BLaER1 (cell line): ENCODE results near the gene XPNPEP3.
A peak's percentile ranks its signal among the peaks of the same experiment; 100 is the strongest.
"Not testable (repeated sequence)": the region's sequence is repeated elsewhere in the genome, so short reads cannot be mapped to it uniquely, and the experiment has no call there.

Source experiments
- H3K27ac ChIP-seq: shearing (Covaris generic); formaldehyde crosslinking; 2 replicates; pipeline ENCODE4 v1.8.1; 2022
- H3K27me3 ChIP-seq: shearing (Covaris generic); formaldehyde crosslinking; 2 replicates; pipeline ENCODE4 v1.8.1; 2022
- H3K36me3 ChIP-seq: shearing (Covaris generic); formaldehyde crosslinking; 2 replicates; pipeline ENCODE4 v1.8.1; 2022
- H3K4me1 ChIP-seq: shearing (Covaris generic); formaldehyde crosslinking; 2 replicates; pipeline ENCODE4 v1.8.1; 2022
- H3K4me2 ChIP-seq: shearing (Covaris generic); formaldehyde crosslinking; 2 replicates; pipeline ENCODE4 v1.8.1; 2022
- H3K4me3 ChIP-seq: shearing (Covaris generic); formaldehyde crosslinking; 2 replicates; pipeline ENCODE4 v1.8.1; 2022
- H3K9ac ChIP-seq: shearing (Covaris generic); formaldehyde crosslinking; 2 replicates; pipeline ENCODE4 v1.8.1; 2022
- H3K9me3 ChIP-seq: shearing (Covaris generic); formaldehyde crosslinking; 2 replicates; pipeline ENCODE4 v1.8.1; 2022
- H4K20me1 ChIP-seq: shearing (Covaris generic); formaldehyde crosslinking; 2 replicates; pipeline ENCODE4 v1.8.1; 2022
- Cebpa-rat ChIP-seq: shearing (Covaris generic); IDR thresholded peaks from 2 replicates; pipeline ENCODE4 v1.8.1; 2022

The XPNPEP3 gene

GRCh38 chr22:40856513-40857308 lies at the start of gene XPNPEP3, which contains the start of gene ST13:
TSS of gene XPNPEP3 (plus strand) at chr22:40857148. CDS start at chr22:40857182, 34 bp downstream.
TSS of gene ST13 (minus strand) at chr22:40856639. CDS start at chr22:40856540, 99 bp downstream.
- Histone ChIP-seq H3K4me2 (peak within 1 kb of the TSS; percentile 91), H4K20me1 (peaks cover 51% of the 10 kb centered on the region), H3K4me1 (peaks cover 48% of the 10 kb centered on the region), H3K9ac (peak within 1 kb of the TSS; percentile 94), H3K9me3 (no peaks in the 10 kb centered on the region), H3K36me3 (peaks cover 18% of the 10 kb centered on the region), H3K27me3 (no peaks in the 10 kb centered on the region), H3K27ac (peak within 1 kb of the TSS; percentile 97), H3K4me3 (peak within 1 kb of the TSS; percentile 84)
- no peak for TF ChIP-seq Cebpa-rat

- Histone ChIP-seq H3K4me1 (peaks cover 11% of the 10 kb centered on the region; the same call in 1 of the 2 replicates), H3K36me3 (peaks cover 33% of the 10 kb centered on the region), H3K4me3 (no peak overlapping the region), H3K27ac (no peak overlapping the region), H3K4me2 (peak overlapping the region; percentile 21; the same call in 1 of the 2 replicates), H3K9ac (no peak overlapping the region), H4K20me1 (peaks cover 42% of the 10 kb centered on the region; the same call in 1 of the 2 replicates), H3K9me3 (no peaks in the 10 kb centered on the region), H3K27me3 (no peaks in the 10 kb centered on the region)
- no peak for TF ChIP-seq Cebpa-rat
Measured at GRCh38 chr22:40808018-40808841, 48.7 kb upstream of the XPNPEP3 start.

GRCh38 chr22:40813912-40814315 lies 43.0 kb upstream of the XPNPEP3 start:
- Histone ChIP-seq H3K9me3 (no peaks in the 10 kb centered on the region), H3K4me1 (peaks cover 28% of the 10 kb centered on the region), H3K27me3 (no peaks in the 10 kb centered on the region), H3K4me3 (no peak overlapping the region), H4K20me1 (peaks cover 17% of the 10 kb centered on the region), H3K4me2 (no peak overlapping the region), H3K27ac (no peak overlapping the region), H3K36me3 (peaks cover 18% of the 10 kb centered on the region), H3K9ac (no peak overlapping the region)
- TF ChIP-seq Cebpa-rat = no peak

GRCh38 chr22:40817737-40818136 lies 39.2 kb upstream of the XPNPEP3 start:
- Histone ChIP-seq H3K4me2 (peak overlapping the region; percentile 87), H3K9me3 (no peaks in the 10 kb centered on the region), H3K9ac (peak overlapping the region; percentile 89; the same call in 1 of the 2 replicates), H3K36me3 (peaks cover 8% of the 10 kb centered on the region; the same call in 1 of the 2 replicates), H3K27ac (no peak overlapping the region), H3K27me3 (no peaks in the 10 kb centered on the region), H3K4me3 (no peak overlapping the region), H4K20me1 (peaks cover 11% of the 10 kb centered on the region), H3K4me1 (peaks cover 36% of the 10 kb centered on the region)
- no peak for TF ChIP-seq Cebpa-rat

- Histone ChIP-seq H3K36me3 (peaks cover 12% of the 10 kb centered on the region), H3K27me3 (no peaks in the 10 kb centered on the region), H3K4me1 (peaks cover 36% of the 10 kb centered on the region), H4K20me1 (peaks cover 11% of the 10 kb centered on the region), H3K9ac (peak overlapping the region; percentile 89), H3K4me3 (peak overlapping the region; percentile 93), H3K4me2 (peak overlapping the region; percentile 87), H3K27ac (peak overlapping the region; percentile 72), H3K9me3 (no peaks in the 10 kb centered on the region)
- no peak for TF ChIP-seq Cebpa-rat
Measured at GRCh38 chr22:40818192-40818746, 38.7 kb upstream of the XPNPEP3 start.

GRCh38 chr22:40818747-40819598 lies 38.0 kb upstream of the XPNPEP3 start, which contains the start of gene SLC25A17:
TSS of gene SLC25A17 (minus strand) at chr22:40819346. CDS start at chr22:40819248, 98 bp downstream.
- H3K4me2 ChIP-seq = peak within 1 kb of the TSS; percentile 87
- peaks cover 11% of the 10 kb centered on the region for H4K20me1 ChIP-seq
- H3K27ac ChIP-seq = peak within 1 kb of the TSS; percentile 72
- H3K36me3 ChIP-seq = peaks cover 19% of the 10 kb centered on the region
- peak within 1 kb of the TSS; percentile 89 for H3K9ac ChIP-seq
- H3K27me3 ChIP-seq = no peaks in the 10 kb centered on the region
- H3K4me3 ChIP-seq = peak within 1 kb of the TSS; percentile 93
- no peak for TF ChIP-seq Cebpa-rat
- H3K9me3 ChIP-seq = no peaks in the 10 kb centered on the region
- peaks cover 30% of the 10 kb centered on the region for H3K4me1 ChIP-seq

- H3K9ac ChIP-seq = peak overlapping the region; percentile 73
Measured at GRCh38 chr22:40819599-40820140, 37.3 kb upstream of the XPNPEP3 start.

GRCh38 chr22:40823426-40823825 lies 33.5 kb upstream of the XPNPEP3 start:
- Histone ChIP-seq H3K27me3 (no peaks in the 10 kb centered on the region), H3K4me2 (no peak overlapping the region), H3K4me3 (no peak overlapping the region), H3K9ac (no peak overlapping the region), H3K36me3 (peaks cover 53% of the 10 kb centered on the region), H4K20me1 (no peaks in the 10 kb centered on the region), H3K4me1 (peaks cover 10% of the 10 kb centered on the region), H3K9me3 (no peaks in the 10 kb centered on the region), H3K27ac (no peak overlapping the region)
- TF ChIP-seq Cebpa-rat = no peak

More at GRCh38 chr22:40819599-40820140, 37.3 kb upstream of the XPNPEP3 start:
- Histone ChIP-seq H3K4me3 (peak overlapping the region; percentile 93), H3K27ac (no peak overlapping the region), H3K9me3 (no peaks in the 10 kb centered on the region), H3K4me1 (peaks cover 27% of the 10 kb centered on the region), H4K20me1 (peaks cover 11% of the 10 kb centered on the region), H3K4me2 (peak overlapping the region; percentile 87), H3K27me3 (no peaks in the 10 kb centered on the region), H3K36me3 (peaks cover 26% of the 10 kb centered on the region)
- TF ChIP-seq Cebpa-rat = no peak

GRCh38 chr22:40826292-40826691 lies 30.7 kb upstream of the XPNPEP3 start:
- not testable (repeated sequence) for H4K20me1 ChIP-seq, H3K4me3 ChIP-seq, H3K9ac ChIP-seq, H3K4me1 ChIP-seq, H3K4me2 ChIP-seq, H3K27me3 ChIP-seq, H3K9me3 ChIP-seq, H3K27ac ChIP-seq
- H3K36me3 ChIP-seq = peaks cover 80% of the 10 kb centered on the region
